NCI-H1092 treated with DMSO at 0.1 percent for 48 hours (cell line): ENCODE measurements around the gene ACLY.
"Not testable (repeated sequence)": the region's sequence is repeated elsewhere in the genome, so short reads cannot be mapped to it uniquely, and the experiment has no call there.

Source experiments
- DNase-seq: peaks from one replicate; lab custom pipeline; 2025; lab: John Stamatoyannopoulos, UW

Gene ACLY

GRCh38 chr17:41829961-41830360, 88.8 kb downstream of the ACLY start:
- DNase-seq: not testable (repeated sequence)

DNA sequence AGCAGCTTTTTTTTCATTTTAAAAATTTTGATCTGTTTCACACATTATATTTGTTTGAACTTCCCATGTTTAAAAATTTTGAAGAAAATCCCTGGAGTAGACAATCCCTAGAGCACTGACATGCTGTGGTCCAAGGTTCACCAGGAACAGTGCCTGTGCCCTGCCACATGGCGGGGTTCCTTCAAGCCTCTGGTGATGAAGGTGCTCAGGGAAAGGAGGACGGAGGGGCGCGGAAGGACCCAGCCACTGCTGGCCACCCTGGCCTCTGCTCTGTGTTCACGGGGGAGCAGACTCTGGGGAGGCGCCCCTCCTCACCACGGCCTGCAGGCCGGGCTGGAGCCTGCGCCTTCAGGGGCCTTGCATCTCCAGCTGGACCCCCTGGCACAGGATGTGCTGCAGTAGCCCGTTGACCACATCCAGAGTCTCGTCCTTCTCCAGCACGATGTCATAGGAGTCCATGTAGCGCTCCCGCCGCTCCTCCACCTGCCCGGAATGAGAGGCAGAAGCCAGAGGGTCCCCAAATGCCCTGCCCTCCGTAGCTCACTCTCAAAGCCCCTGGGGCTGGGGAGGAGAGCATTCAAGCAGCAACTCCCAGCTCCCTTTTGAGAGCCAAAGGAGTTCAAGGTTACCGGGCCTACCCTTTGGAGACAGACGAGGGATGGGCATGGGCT, 93.4 kb downstream of the ACLY start:
- no peak for DNase-seq

- DNase-seq: no peak
These were observed 94.7 kb downstream of the ACLY start for GRCh38 chr17:41824086-41824485.

DNA sequence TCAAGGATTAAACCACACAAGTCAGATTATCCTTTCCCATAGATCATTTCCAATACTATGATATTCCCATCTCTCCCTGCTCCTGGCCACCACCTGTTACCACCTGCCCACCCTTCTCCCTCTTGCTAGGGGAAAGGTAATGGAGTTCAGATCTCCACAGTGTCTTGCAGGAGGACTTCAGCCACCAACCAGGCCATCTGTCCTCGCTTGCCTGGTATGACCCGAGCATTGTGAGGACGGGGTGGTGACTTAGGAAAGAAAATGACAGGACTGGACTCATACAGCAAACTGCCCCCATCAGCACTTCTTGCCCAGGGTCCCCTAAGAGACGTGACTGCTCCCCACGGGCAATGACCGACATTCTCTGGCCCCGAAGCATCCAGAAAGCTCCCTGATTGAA, 95.2 kb downstream of the ACLY start:
- DNase-seq: no peak

- no peak for DNase-seq
These were observed 95.6 kb downstream of the ACLY start for GRCh38 chr17:41823141-41823524.

DNA sequence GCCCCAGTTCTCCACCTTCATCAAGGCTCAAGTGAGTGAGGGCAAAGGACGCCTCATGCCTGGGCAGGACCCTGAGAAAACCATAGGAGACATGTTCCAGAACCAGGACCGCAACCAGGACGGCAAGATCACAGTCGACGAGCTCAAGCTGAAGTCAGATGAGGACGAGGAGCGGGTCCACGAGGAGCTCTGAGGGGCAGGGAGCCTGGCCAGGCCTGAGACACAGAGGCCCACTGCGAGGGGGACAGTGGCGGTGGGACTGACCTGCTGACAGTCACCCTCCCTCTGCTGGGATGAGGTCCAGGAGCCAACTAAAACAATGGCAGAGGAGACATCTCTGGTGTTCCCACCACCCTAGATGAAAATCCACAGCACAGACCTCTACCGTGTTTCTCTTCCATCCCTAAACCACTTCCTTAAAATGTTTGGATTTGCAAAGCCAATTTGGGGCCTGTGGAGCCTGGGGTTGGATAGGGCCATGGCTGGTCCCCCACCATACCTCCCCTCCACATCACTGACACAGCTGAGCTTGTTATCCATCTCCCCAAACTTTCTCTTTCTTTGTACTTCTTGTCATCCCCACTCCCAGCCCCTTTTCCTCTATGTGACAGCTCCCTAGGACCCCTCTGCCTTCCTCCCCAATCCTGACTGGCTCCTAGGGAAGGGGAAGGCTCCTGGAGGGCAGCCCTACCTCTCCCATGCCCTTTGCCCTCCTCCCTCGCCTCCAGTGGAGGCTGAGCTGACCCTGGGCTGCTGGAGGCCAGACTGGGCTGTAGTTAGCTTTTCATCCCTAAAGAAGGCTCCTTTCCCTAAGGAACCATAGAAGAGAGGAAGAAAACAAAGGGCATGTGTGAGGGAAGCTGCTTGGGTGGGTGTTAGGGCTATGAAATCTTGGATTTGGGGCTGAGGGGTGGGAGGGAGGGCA, 96.3 kb downstream of the ACLY start:
- DNase-seq: no peak

- no peak for DNase-seq
These were observed 97.0 kb downstream of the ACLY start for GRCh38 chr17:41821776-41822175.

DNA sequence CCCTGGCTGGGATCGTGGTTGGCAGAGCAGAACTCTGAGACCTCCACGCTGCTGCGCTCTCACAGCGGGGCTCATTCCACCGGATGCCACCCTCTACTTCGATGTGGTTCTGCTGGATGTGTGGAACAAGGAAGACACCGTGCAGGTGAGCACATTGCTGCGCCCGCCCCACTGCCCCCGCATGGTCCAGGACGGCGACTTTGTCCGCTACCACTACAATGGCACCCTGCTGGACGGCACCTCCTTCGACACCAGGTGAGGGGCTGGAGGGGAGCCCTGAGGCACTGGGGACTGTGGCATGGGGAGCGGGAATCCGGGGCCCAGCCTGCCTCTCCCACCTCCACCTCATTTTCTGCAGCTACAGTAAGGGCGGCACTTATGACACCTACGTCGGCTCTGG, 100.7 kb downstream of the ACLY start:
- no peak for DNase-seq
